Stomach (tissue), 4 donors: ENCODE measurements around the gene FOXN3.

Source experiments
- CTCF ChIP-seq, 7 experiments: fragments of 450-650 bp in 4 of 7; fragments of 200-600 bp in 3 of 7; sonication (generic) in 3 of 7; IDR thresholded peaks; one replicate each; pipeline ENCODE4 v1.5.1; 2016 to 2019; ENCODE audit warnings: antibody characterized with exemption in 7 of 7, control low read depth in 2 of 7, mild to moderate bottlenecking in 1 of 7
- POLR2AphosphoS5 ChIP-seq, 3 donors: sonication (generic); formaldehyde crosslinking; IDR thresholded peaks; one replicate each; pipeline ENCODE4 v1.6.1; 2016; ENCODE audit warnings: antibody characterized with exemption in 3 of 3

DNA sequence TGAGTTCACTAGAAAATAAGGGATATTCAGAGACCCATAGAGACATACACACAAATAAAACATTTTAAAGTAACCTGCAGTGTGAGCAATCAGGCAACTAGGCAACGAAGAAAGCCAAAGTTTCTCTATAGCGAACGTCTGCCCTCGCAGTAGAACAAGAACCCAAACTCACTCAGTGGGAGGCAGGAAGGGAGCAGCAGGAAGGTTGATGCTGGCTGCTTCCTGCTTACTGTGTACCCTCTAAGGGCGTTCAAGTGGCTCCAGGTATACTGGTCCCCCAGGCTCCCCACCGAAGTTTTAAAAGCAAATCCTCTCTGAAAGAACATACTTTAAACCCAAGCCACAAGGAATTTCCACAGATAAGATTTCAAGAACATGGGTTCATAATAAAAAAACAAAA lies 249.3 kb downstream of the FOXN3 start:
- no peak for TF ChIP-seq POLR2AphosphoS5 (IDR thresholded peaks at IDR 0.05)
- TF ChIP-seq CTCF (IDR thresholded peaks at IDR 0.05) = no peak
